ENCODE measurements around the gene HBQ1. TPM values are rescaled to one million over a fixed set of nuclear protein-coding genes. Genes with fewer than 3 reads are reported as not detected.
"Not testable (repeated sequence)": the region's sequence is repeated elsewhere in the genome, so short reads cannot be mapped to it uniquely, and the experiment has no call there.

The HBQ1 gene
- not detected for total RNA-seq
- long read RNA-seq = 0 reads

GRCh38 chr16:180101-180675, at the start of gene HBQ1:
HBQ1 (plus strand) TSS chr16:180459; CDS start chr16:180487, 28 bp downstream.
- peak; percentile 48 for DNase-seq
- ATAC-seq = peak; percentile 44
- intact Hi-C loops (cut with micrococcal nuclease) = loop anchor here (5.0 kb wide), 1 partner anchor 73 kb away; no protein-coding TSS in a partner anchor

- ATAC-seq (no peak), DNase-seq (no peak)
- intact Hi-C loops (cut with micrococcal nuclease) = no loop called here
Measured at GRCh38 chr16:130533-131173, 49.6 kb upstream of the HBQ1 start.

DNA sequence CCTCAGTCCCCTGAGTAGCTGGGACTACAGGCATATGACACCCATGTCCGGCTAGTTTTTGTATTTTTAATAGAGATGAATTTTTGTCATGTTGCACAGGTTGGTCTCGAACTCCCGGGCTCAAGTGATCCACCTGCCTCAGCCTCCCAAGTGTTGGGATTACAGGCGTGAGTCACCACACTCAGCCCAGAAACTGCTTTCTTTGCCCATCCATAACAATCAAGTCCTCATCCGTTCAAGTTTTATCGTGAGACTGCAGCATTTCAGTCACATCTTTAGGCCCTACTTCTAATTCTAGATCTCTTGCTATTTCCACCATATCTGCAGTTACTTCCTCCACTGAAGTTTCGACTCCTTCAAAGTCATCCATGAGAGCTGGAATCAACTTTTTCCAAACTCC, 48.1 kb upstream of the HBQ1 start:
- ATAC-seq (no peak), DNase-seq (no peak)
- intact Hi-C loops (cut with micrococcal nuclease) = no loop called here

GRCh38 chr16:133716-134115, 46.5 kb upstream of the HBQ1 start:
- DNase-seq (no peak), ATAC-seq (no peak)
- intact Hi-C loops (cut with micrococcal nuclease) = no loop called here

DNA sequence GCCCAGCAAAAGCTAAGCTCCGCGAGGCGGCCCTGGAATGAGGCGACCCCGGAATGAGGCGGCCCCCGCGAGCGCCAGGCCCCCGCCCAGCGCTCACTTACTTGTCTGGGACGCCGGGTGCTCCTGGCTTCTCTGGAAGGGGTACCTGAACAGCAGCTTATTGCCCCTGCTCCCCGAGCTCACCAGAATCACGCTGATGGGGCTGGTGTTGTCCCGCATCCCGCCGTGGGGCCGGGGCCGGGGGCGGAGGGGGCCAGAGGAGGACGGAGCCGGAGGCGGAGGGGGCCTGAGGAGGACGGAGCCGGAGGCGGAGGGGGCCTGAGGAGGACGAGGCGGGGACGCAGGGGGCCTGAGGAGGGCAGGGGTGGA, 42.2 kb upstream of the HBQ1 start:
- ATAC-seq = peak; percentile 39
- intact Hi-C loops (cut with micrococcal nuclease) = no loop called here
- DNase-seq = peak; percentile 35

GRCh38 chr16:140175-140857, 39.9 kb upstream of the HBQ1 start:
- DNase-seq = no peak
- intact Hi-C loops (cut with micrococcal nuclease) = no loop called here
- no peak for ATAC-seq

DNA sequence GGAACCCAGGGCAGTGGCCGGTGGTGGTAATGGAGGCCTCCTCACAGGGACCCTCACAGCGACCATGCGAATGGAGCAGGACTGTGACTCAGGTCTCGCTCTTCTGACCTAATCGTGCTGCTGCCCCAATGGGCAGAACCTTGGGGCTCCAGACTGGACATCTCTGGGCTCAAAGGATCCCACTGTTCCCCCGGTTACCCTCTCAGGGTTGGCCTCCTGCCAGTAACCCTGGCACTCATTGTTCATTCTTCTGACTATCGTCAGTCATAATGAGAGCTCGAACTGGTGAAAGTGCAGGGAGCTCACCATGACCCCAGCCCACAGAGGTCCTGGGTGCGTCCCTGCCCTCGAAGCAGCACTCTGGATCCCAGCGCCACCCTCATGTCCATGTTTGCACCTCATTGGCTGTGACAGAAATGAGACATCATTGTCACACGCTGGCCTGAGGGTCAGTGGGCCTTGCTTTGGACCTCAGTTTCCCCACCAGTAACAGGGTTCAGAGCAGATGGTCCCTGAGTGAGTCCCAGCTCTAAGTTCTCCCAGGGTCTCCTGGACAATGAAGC, 37.8 kb upstream of the HBQ1 start:
- ATAC-seq (no peak), DNase-seq (no peak)

GRCh38 chr16:143047-143446, 37.2 kb upstream of the HBQ1 start:
- intact Hi-C loops (cut with micrococcal nuclease) = no loop called here
- no peak for ATAC-seq
- DNase-seq = no peak

More for the DNA sequence above, 37.8 kb upstream of the HBQ1 start:
- intact Hi-C loops (cut with micrococcal nuclease) = no loop called here

DNA sequence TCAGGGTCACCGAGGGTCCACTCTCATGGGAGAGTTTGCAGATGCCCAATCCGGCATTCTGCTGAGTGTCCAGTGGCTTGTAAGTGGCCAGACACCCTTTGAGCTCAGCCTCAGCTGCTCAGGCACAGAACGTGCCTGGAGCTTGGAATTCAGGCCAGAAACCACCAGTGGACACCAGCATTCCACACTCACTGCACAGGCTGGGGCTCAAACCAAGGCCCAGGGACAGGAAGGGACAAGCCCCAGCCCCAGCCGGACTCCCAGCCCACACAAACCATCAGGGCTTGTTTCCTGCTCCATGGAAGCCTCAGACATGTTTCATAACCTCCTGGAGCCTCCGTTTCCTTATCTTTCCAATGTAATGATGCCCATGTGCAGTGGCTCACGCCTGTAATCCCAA, 36.8 kb upstream of the HBQ1 start:
- DNase-seq = no peak
- ATAC-seq = no peak
- intact Hi-C loops (cut with micrococcal nuclease) = no loop called here

GRCh38 chr16:144797-145252, 35.4 kb upstream of the HBQ1 start:
- intact Hi-C loops (cut with micrococcal nuclease) = no loop called here
- no peak for DNase-seq

GRCh38 chr16:146646-147045, 33.6 kb upstream of the HBQ1 start:
- ATAC-seq (no peak), DNase-seq (no peak)
- intact Hi-C loops (cut with micrococcal nuclease) = no loop called here

More at GRCh38 chr16:144797-145252, 35.4 kb upstream of the HBQ1 start:
- no peak for ATAC-seq

GRCh38 chr16:149024-149660, 31.1 kb upstream of the HBQ1 start:
- intact Hi-C loops (cut with micrococcal nuclease) = no loop called here
- no peak for ATAC-seq
- no peak for DNase-seq

- DNase-seq (no peak), ATAC-seq (no peak)
- intact Hi-C loops (cut with micrococcal nuclease) = no loop called here
Measured at GRCh38 chr16:152141-153128, 27.8 kb upstream of the HBQ1 start, which contains the start of gene HBZ. HBZ (plus strand) TSS chr16:152644; CDS start chr16:152910, 266 bp downstream.

DNA sequence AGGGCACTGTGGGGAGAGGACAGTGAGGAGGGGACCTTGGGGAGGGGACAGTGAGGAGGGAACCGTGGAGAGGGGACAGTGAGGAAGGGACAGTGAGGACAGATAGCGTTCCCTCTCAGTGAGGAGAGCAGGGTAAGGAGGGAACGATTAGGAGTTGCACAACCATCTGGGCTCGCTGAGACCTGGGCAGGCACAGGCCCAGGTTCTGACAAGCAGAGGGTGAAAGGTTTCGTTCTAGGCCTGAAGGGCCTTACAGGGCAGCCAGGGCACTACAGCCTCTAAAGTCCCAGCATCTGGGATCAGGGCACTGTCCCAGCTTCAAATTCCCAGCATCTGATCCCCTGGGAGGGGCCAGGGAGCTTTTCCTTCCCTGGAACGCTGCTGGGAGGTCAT, 27.1 kb upstream of the HBQ1 start:
- peak; percentile 47 for ATAC-seq
- DNase-seq; intact Hi-C loops (cut with micrococcal nuclease): not testable (repeated sequence)

GRCh38 chr16:153550-154216, 26.6 kb upstream of the HBQ1 start:
- intact Hi-C loops (cut with micrococcal nuclease); DNase-seq: not testable (repeated sequence)
- peak; percentile 11 for ATAC-seq

- ATAC-seq (peak; percentile 69), DNase-seq (peak; percentile 37)
- intact Hi-C loops (cut with micrococcal nuclease) = no loop called here
Measured at GRCh38 chr16:154217-155030, 25.8 kb upstream of the HBQ1 start.

- ATAC-seq = no peak
Measured at GRCh38 chr16:155031-155398, 25.2 kb upstream of the HBQ1 start.

More at GRCh38 chr16:155031-155398, 25.2 kb upstream of the HBQ1 start:
- no peak for DNase-seq
- intact Hi-C loops (cut with micrococcal nuclease) = no loop called here
